Stimulated activated CD8-positive, alpha-beta memory T cell treated with anti-CD3 and anti-CD28 coated beads, Interleukin-12 subunit alpha, Interleukin-12 subunit beta, amount 100 ng/mL, for 24 hours (primary cell): ENCODE measurements around the gene GPR32.
A peak's percentile ranks its signal among the peaks of the same experiment; 100 is the strongest.
"Not testable (repeated sequence)": the region's sequence is repeated elsewhere in the genome, so short reads cannot be mapped to it uniquely, and the experiment has no call there.

Experiments used
- DNase-seq: peaks from one replicate; pipeline ENCODE4 v3.0.0-alpha.2; 2020; ENCODE audit errors: extremely low read depth

The GPR32 gene, protein sequence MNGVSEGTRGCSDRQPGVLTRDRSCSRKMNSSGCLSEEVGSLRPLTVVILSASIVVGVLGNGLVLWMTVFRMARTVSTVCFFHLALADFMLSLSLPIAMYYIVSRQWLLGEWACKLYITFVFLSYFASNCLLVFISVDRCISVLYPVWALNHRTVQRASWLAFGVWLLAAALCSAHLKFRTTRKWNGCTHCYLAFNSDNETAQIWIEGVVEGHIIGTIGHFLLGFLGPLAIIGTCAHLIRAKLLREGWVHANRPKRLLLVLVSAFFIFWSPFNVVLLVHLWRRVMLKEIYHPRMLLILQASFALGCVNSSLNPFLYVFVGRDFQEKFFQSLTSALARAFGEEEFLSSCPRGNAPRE

DNA sequence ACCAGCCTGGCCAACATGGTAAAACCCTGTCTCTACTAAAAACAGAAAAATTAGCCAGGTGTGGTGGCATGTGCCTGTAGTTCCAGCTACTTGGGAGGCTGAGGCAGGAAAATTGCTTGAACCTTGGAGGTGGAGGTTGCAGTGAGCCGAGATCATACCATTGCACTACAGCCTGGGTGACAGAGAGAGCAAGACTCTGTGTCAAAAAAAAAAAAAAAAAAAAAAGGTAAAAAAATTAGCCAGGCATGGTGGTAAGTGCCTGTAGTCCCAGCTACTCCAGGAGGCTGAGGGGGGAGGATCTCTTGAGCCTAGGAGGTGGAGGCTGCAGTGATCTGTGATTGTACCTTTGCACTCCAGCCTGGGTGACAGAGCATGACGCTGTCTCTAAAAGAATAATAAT, at the start of gene GPR32:
TSS of gene GPR32 (plus strand) at position 301 of the 400 bp plus-strand sequence. CDS start 137 bp downstream, outside the sequence.
- not testable (repeated sequence) for DNase-seq

DNA sequence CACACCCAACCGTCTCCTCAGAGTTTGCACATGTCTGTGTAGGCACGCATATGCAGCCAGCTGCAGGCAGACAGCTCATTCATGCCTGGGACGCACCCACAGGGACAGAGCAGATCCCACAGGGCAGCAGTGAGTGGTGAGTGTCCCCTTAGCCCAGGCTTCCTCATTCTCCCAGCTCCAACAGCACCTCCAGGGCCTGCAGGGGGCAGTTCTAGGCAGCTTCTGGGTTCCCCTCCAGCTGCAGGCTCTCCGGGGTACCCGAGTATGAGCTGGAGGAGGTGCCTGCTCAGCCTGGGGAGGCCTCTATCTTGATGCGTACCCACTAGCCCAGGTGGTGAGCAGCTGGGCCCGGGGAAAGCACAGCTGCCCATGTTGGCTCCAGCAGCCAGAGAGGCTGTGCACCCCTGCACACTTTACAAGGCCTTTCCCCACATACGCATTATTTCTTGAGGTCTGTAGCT, 49.3 kb upstream of the GPR32 start:
- DNase-seq, result no peak

DNA sequence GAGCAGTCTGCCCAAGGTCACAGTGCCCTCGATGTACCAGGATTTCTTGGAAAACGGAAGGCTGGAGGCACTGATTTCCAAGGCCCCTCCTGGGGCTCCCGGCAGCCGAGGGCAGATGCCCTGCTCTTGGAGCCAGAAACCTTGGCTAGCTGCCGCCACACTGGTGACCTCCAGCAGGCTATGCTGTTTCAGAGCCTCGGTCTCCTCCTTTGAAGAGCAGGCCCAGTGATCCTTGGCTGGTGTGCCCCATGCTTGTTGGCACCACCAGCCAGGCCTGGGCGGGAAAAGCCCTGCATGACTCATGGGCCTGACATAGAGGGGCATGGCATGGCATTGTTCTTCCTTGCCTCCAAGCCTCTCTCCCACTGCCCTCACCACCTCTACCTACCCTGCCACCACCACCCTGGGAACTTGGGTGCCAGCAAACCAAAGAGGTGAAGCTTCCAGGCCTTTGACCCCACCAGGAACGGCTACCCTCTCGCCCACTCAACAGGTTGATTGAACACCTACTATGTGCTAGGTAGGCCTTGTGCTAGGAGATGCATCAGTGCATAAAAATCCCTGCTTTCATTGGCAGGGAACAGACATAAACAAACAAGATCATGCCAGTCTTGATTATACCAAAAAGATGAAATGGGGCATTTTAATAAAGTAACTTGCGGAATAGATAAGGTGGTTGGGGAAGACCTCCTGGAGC, 48.7 kb upstream of the GPR32 start:
- DNase-seq, result no peak

DNA sequence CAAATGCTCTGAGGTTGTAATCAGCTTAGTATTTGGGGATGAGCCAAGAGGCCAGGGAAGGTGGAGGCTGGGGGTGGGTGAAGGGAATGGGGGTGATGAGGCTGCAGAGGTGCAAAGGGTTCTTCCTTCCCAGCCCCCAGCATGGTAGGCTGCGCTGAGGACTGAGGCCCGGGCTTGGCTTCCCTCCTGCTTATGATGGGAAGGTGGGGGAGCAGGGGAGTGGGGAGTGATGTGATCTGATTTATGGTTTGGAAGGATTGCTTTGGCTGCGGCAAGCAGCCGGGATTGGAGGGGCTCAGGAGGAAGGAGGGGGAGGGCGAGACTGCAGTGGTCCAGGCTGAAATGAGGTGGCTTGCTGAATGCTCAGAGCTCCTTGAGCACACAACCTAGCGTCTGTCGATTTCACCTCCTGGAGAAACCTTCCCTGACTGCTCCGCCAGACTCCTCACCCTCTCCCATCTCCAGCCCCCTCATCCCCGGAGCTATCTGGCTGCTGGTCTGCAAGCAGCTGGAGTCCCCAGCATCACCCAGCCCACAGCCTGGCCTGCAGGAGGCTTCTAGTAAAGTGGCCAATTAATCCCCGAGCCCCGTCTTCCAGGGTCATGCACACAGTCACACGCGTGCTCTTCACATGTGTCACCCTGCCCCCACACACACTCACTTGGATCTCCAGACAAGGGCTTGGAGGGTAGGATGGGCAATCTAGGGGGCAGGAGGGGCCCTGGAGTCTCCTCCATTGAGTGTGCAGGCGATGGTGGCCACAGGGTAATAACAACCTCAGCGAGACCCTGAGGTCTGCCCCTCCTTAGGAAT, 47.9 kb upstream of the GPR32 start:
- no peak for DNase-seq

DNA sequence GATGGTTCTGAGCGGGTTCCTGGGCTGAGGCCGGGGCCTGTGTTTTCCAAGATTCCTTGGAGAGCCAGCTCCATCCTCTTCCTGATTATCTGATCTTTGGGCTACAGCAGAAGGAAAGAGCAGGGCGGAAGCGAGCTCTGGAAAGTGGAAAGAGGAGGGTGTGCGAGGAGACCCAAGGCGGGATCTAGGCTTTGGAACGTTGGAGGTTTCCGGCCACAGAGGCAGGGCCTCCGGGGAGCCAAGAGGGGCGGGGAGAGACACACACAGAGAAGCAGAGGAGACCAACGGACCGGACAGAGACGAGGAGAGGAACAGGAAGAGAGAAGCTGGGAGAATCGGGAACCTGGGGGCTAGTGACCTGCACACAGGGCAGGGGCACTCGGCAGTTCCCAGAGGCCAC, 47.2 kb upstream of the GPR32 start, which contains the start of gene CLEC11A:
TSS of gene CLEC11A (plus strand) at position 296 of the 400 bp plus-strand sequence. CDS start 162 bp downstream, outside the sequence.
- DNase-seq, result no peak

DNA sequence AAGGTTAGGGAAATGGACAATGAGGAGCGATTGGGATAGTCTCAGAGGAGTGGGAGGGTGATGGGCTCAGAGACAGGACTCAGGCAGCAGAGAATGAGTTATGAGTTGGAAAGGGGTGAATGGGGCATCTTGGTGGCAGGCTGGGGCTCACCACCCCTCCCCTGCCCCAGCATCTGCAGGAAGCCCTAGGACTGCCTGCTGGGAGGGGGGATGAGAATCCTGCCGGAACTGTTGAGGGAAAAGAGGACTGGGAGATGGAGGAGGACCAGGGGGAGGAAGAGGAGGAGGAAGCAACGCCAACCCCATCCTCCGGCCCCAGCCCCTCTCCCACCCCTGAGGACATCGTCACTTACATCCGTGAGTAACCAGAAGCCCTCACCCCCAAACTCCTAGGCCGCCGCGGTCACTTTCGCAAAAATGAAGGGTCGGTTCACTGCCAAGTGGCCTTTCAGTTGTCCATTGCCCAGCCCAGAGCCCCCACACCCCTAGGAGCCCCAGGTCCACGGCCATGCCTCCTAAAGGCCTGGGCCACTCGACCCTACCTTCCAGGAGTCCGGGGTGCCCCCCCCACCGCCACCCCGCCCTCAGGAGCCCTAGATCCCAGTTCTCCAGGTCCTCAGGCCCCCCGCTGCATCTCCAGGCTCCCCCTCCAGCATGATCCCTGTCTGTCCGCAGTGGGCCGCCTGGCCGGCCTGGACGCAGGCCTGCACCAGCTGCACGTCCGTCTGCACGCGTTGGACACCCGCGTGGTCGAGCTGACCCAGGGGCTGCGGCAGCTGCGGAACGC, 46.3 kb upstream of the GPR32 start:
- DNase-seq, result no peak

DNA sequence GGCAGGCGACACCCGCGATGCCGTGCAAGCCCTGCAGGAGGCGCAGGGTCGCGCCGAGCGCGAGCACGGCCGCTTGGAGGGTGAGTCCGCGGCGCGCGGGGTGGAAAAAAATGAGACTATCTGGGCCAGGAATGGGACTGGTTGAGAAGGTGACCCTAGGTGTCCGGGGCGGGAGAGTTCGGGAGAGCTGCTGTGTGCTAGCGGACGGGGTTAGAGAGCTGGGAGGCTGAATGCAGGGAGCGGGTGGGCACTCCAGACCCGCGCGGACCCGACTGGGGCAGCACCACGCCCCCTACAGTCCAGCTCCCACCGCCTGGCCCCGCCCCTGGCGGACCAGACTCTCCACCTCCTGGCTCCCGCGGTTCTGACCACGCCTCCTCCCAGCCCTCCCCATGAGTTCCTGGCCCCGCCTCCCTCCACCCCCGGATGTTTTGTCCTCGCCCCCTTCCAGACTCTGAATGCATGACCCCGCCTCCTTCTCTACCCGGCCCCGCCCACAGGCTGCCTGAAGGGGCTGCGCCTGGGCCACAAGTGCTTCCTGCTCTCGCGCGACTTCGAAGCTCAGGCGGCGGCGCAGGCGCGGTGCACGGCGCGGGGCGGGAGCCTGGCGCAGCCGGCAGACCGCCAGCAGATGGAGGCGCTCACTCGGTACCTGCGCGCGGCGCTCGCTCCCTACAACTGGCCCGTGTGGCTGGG, 45.6 kb upstream of the GPR32 start:
- DNase-seq, result peak; percentile 89

DNA sequence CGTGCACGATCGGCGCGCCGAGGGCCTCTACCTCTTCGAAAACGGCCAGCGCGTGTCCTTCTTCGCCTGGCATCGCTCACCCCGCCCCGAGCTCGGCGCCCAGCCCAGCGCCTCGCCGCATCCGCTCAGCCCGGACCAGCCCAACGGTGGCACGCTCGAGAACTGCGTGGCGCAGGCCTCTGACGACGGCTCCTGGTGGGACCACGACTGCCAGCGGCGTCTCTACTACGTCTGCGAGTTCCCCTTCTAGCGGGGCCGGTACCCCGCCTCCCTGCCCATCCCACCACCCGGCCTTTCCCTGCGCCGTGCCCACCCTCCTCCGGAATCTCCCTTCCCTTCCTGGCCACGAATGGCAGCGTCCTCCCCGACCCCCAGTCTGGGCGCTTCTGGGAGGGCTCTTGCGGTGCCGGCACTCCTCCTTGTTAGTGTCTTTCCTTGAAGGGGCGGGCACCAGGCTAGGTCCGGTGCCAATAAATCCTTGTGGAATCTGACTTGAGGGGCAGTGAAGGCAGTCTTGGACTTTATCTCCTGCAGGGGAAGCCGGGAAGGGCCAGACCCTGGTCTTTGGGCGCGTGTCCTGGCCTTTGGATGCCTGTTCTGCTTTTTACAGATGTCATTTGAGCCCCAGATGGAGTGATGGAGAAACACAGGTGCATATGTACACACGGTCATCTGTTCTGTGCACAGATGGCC, 44.9 kb upstream of the GPR32 start:
- DNase-seq, result no peak

DNA sequence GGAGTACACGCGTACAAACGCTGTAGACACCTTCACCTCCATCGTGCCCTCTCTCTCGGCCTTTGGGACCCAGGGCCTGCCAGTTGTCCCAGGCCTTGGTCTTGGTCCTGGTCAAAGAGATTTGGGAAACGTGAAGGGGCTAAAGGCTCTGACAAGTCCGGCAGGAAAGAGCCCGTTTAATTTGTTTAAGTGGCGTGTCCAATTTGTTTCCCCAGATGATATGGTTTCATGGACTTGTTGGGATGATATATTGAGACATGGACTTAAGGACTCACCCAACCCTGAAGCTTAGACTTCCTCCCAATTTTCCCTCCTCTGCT, 44.4 kb upstream of the GPR32 start:
- no peak for DNase-seq

DNA sequence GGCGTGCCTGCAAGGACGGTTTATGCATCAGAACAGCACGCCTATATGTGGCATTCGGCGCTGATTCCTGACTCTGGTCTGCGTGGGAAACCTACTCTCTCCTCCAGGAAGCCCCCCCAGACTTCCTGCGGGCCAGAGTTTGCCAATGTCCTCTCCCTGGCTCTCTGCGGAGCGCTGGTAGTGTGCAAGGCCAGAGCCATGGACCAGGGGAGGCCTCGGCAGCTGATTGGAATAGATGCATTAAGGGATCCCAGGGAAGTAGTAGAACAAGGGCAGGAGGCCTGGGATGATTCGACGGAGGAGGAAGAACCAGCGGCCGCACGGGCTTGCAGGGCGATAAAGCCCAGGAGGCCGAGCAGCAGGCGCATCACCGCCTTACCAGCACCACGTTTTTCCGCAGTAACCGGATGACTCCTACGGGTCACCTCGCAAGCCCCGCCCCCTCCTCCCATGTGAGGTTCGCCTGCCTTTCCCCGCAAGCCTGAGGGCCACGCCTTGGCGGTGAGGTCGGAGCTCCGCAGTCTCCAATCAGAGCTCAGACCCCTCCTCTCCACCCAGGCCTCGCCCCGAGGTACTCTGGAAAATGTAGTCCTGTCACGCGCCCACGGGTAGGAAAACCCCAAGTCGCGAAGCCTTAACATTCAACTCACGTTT, 42.1 kb upstream of the GPR32 start:
- DNase-seq, result peak; percentile 75

DNA sequence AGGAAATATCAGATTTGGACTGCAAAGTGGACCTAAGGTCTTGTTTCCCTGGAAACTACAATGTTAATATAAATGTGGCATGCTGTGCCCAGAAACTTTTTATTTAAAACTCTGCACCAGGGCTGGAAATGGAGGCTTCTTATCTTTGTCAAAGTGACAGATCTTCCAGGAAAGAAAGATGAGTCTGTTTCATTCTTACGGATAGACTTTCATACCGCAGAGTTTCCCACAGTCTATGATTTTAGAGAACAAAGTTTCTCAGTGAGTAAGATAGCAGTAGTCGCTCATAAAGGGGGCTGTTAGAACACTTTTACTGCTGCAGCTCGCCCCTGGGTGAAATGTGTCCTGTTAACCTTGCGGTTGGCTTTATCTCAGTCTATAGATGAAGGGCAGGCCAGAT, 40.4 kb upstream of the GPR32 start:
- DNase-seq, result no peak

DNA sequence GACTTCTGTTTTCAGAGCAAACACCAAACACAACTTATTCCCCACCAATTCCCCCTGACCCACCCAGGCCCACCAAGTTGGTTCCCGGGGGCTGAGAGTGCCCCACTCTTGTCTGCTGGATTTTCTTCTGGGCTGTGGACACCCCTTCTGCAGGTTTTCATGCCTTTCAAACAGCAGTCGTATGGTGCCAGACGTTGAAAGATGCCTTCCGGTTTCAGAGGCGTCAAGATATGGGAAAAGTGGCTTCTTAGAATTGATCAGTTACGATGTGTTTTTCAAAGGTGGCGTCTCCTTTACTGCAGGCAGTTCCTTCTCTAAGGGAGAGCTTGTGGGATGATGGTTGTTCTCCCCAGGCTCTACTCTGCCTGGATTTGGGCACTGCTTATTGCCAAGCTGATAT, 34.4 kb upstream of the GPR32 start:
- DNase-seq, result no peak

DNA sequence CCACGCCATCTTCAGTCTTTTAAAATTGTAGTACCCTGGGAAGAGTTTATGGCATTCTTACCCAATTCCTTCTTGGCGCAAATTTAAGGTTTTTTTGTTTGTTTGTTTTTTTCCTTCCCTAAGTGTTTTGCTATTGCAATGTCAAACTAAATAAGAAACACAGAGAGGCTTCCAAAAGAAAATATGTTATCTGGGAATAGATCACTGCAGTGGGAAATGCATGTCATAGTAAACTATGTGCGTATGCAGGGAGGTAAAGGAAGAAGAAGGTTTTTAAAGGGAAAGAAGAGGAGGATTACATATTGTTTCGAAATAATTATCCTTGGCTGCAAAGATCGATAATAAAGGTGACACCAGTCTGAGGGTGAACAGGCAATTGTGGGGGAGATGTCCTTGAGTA, 33.9 kb upstream of the GPR32 start:
- no peak for DNase-seq

DNA sequence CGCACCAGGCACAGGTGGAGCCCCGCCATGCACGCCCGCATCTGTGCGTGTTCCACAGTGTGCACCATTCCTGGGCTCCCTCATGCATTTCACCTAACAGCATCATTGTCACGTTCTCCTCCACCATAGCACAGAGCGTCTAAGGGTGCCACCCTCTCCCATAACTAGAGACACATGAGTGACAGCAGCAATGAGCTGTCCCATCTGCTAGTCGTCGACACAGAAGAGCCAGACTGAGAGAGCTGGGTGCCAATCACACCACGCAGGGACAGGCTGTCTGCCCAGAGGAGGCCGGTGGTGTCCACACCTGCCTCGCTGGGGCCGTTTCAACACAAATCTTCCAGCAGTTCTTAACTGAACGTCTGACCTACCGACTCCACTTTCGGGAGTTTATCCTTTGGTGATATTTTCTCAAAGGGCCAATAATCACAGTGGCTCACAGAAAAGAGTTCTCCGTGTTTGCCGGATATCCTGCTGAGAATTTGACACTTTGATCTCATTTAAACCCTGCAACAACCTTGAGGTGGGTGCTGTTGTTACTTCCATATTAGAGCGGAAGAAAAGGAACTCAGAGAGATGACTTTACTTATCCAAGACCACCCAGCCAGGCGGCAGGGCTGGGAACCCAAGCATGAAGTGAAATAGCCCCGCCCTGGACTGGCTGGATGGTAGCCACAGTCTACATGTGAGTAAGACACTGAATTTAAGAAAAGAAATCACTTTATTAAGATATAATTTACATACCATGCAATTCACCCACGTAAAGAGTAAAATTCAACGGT, 30.9 kb upstream of the GPR32 start:
- DNase-seq, result no peak

DNA sequence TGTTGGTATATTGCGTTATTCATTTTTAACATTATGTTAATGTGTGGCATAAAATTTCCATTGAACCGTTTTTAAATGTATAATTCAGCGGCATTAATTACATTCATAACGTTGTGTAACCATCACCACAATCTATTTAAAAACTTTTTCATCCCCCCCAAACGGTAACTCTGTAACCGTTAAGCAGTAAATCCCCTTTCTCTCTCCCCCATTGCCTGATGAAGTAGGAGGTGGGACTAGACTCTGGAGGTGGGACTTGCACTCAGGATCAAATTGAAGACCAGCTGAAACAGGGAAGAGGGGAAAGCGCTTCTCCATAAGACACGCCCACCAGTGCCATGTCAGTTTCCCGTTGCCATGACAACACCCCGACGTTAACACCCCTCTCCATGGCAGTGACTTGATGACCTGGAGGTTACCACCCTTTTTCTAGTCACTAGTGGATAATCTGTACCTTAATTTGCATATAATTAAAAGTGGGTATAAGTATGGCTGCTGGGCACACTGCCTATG, 30.3 kb upstream of the GPR32 start:
- DNase-seq, result no peak

DNA sequence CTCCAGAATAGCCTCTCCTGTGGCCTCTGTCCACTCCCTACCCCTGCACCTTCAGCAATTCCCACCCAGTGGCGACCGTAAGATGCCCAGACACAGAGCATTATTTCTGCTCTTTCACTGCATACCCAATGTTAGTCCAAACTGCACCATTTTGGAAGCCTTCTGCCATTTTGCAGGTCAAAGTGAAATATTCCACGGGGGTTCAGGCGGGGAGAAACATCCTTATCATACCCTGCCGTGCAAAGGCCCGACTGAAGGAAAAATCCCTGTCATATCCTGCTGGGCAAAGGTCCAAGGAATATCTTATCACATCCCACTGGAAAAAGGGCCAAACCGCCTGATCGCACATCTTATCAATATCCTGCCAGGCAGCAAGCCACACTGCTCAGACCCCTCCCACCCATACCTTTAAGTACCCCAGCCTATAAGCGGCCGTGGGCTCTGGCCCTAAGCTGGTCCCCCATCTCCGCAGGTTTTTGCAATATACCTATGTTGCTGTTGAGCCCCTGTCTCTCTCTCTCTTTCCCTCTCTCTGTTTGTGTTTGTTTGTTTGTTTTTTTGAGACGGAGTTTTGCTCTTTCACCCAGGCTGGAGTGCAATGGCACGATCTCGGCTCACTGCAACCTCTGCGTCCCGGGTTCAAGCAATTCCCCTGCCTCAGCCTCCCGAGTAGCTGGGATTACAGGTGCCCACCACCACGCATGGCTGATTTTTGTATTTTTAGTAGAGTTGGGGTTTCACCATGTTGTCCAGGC, 28.9 kb upstream of the GPR32 start:
- no peak for DNase-seq

DNA sequence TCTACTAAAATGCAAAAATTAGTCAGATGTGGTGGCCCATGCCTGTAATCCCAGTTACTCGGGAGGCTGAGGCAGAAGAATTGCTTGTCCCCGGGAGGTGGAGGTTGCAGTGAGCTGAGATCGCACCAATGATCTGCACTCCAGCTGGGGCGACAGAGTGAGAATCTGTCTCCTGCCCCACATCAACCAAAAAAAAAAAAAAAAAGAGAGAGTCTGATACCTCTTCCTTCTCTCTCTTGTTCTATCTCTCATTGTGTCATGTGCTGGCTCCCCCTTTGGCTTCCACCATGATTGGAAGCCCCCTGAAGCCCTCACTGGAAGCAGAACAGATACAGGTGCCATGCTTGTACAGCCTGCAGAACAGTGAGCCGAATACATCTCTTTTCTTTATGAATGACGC, 26.7 kb upstream of the GPR32 start:
- no peak for DNase-seq

DNA sequence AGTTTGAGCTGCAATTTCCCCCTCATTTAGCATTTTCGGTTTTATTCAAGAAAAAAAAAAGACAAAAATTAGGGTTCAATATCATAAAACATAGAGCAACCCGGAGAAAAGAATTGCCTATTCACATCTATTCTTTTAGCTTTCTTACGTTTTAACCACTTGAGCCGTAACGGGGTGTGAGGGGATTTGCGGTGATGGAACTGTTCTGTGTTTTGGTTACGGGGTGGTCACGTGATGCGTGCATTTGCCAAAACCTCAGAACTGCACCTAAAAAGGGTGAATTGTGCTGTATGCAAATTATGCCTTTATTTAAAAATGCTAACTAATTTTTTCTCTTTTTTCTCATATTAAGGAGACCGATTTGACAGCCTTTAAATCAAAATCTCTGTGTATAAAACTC, 25.0 kb upstream of the GPR32 start:
- no peak for DNase-seq
